ENCODE data around the gene CMTM4. TPM values are rescaled to one million over a fixed set of nuclear protein-coding genes. Genes with fewer than 3 reads are reported as not detected.

The CMTM4 gene
- total and polyA plus RNA-seq, 2 of the 4 experiments (the other 2 are of a cell fraction) = 9.0 to 14.5 TPM

DNA sequence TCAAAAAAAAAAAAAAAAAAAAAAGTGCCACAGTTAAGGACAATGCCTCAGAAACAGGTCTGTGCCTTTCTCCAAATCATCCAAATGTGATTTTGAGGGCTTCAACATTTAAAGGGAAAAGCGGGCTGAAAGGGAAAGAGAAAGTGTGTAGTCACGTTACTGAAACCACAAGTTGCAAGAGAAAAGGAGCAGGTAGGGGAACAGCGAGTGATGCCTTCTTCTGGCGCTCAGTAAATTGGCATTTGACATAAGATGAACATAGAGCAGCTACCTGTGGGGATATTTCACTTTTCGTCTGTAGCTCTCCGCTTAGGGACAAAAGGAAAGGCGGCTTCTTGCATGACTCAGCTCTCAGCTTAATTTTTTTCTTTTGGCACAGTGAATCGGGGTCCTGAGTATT, 106.2 kb downstream of the CMTM4 start:
- H3K18ac ChIP-seq (ENCODE audit: low read depth, low read length) = no peak overlapping the region
- H2BK20ac ChIP-seq (ENCODE audit: low read depth, low read length) = no peak overlapping the region
- no peak overlapping the region for H2BK15ac ChIP-seq (ENCODE audit: low read depth, low read length)
- in situ Hi-C loops (cut with MboI; ENCODE audit: low sequenced_read_pairs) (no loop called here), dilution Hi-C loops (cut with HindIII; ENCODE audit: low sequenced_read_pairs, unreplicated experiment) (no loop called here), intact Hi-C loops (cut with micrococcal nuclease) (no loop called here)
- DNase-seq (no peak), ATAC-seq (ENCODE audit: low read depth) (no peak)
- no peak overlapping the region for H3K23ac ChIP-seq (ENCODE audit: low read depth, low read length)
- H3K4ac ChIP-seq (ENCODE audit: low read depth, low read length) = no peak overlapping the region
- no peak overlapping the region for H2AFZ ChIP-seq (replicated peaks; ENCODE audit: low read length, poor library complexity)
- CTCF ChIA-PET = interaction anchor here (0.9 kb wide), 1 partner anchor 9 kb away, joined by 3 read pairs; no protein-coding TSS in a partner anchor
- no peak overlapping the region for H2BK5ac ChIP-seq (ENCODE audit: low read depth, low read length, poor library complexity, severe bottlenecking)
- H3K9me1 ChIP-seq (ENCODE audit: insufficient read depth, low read length) = no peaks in the 10 kb centered on the region
- H3K9me3 ChIP-seq (ENCODE audit: control insufficient read depth, insufficient read depth, low read length) = peaks cover 8% of the 10 kb centered on the region
- H3K14ac ChIP-seq (replicated peaks; ENCODE audit: low read depth, low read length) = no peak overlapping the region
- no peak overlapping the region for H2AK5ac ChIP-seq (ENCODE audit: low read depth, low read length)
- H3K27me3 ChIP-seq (ENCODE audit: control insufficient read depth, insufficient read depth, low read length) = peaks cover 32% of the 10 kb centered on the region
- H4K5ac ChIP-seq (ENCODE audit: low read depth, low read length) = no peak overlapping the region
- no TSS peak for BruUV-seq (replicated peaks)
- POLR2A ChIA-PET (ENCODE audit: unreplicated experiment) = interaction anchor here (0.5 kb wide), 1 partner anchor 26 kb away, joined by 5 read pairs; no protein-coding TSS in a partner anchor
- H2AK9ac ChIP-seq (replicated peaks; ENCODE audit: low read depth, low read length, poor library complexity) = no peak overlapping the region
- H2BK120ac ChIP-seq (ENCODE audit: low read depth, low read length) = no peak overlapping the region
- no peaks in the 10 kb centered on the region for H4K20me1 ChIP-seq (ENCODE audit: insufficient read depth, low read length)
- H3K4me3 ChIP-seq (ENCODE audit: insufficient read depth, low read depth, low read length) = no peak overlapping the region
- H3K79me1 ChIP-seq (ENCODE audit: low read depth in 1 of 2, low read length in 2 of 2) = no peaks in the 10 kb centered on the region
- no peak overlapping the region for H4K91ac ChIP-seq (ENCODE audit: insufficient read depth, low read depth, low read length)
- TF ChIP-seq SMC3 (IDR thresholded peaks at IDR 0.05; ENCODE audit: low read depth, low read length) = no peak
- H4K8ac ChIP-seq (ENCODE audit: low read depth in 2 of 2, low read length in 2 of 2) = no peak overlapping the region
- no peak overlapping the region for H3K27ac ChIP-seq (ENCODE audit: insufficient read depth, low read length)
- WGBS, 2 experiments (ENCODE audit: extremely low coverage in 2 of 2, insufficient read length in 1 of 2) = 100% methylated on average over 4 of the region's 8 CpGs; no CpG with 5 or more reads in 1 of the 2 experiments
- H3K9ac ChIP-seq (ENCODE audit: low read depth, low read length) = no peak overlapping the region
- no peak overlapping the region for H3K56ac ChIP-seq (ENCODE audit: extremely low read depth, insufficient read depth, low read length)
- no peak overlapping the region for H3K4me2 ChIP-seq (ENCODE audit: low read depth, low read length)
- H3K4me1 ChIP-seq (ENCODE audit: control insufficient read depth, insufficient read depth, low read length) = no peaks in the 10 kb centered on the region
- H3K36me3 ChIP-seq (ENCODE audit: control insufficient read depth, insufficient read depth, low read length) = no peaks in the 10 kb centered on the region

Measured in IMR-90 (cell line).